ENCODE measurements around the gene TYMS. TPM values are rescaled to one million over a fixed set of nuclear protein-coding genes. Genes with fewer than 3 reads are reported as not detected.

TYMS gene
- total RNA-seq, 1 experiment from 2014 or later = 202 TPM

GRCh38 chr18:679516-679915 is 22.1 kb downstream of the TYMS start:
- H3K4me3 ChIP-seq (ENCODE audit: low read depth in 2 of 2, low read length in 2 of 2) = no peak overlapping the region
- BruUV-seq (replicated peaks) = no TSS peak
- no peaks in the 10 kb centered on the region for H3K27me3 ChIP-seq (ENCODE audit: control insufficient read depth, insufficient read depth, low read length)
- H3K4me1 ChIP-seq (ENCODE audit: control insufficient read depth, insufficient read depth, low read length) = no peaks in the 10 kb centered on the region
- in situ Hi-C loops (cut with HindIII; ENCODE audit: low pct_unique_long_range_greater_than_20kb, low sequenced_read_pairs) = no loop called here
- ChIA-PET CTCF (no interaction called here), POLR2A (no interaction called here)
- intact Hi-C loops (cut with micrococcal nuclease; ENCODE audit: unreplicated experiment) = no loop called here
- H3K9me3 ChIP-seq (ENCODE audit: control insufficient read depth, insufficient read depth, low read depth, low read length) = no peaks in the 10 kb centered on the region
- no peak overlapping the region for H3K27ac ChIP-seq (ENCODE audit: low read length)
- TF ChIP-seq REST (IDR thresholded peaks at IDR 0.05; ENCODE audit: insufficient read depth in 1 of 2, low read depth in 2 of 2, low read length in 1 of 2) (no peak), POLR2AphosphoS5 (IDR thresholded peaks at IDR 0.05; ENCODE audit: low read depth, low read length) (no peak), CTCF (IDR thresholded peaks at IDR 0.05) (no peak), SIN3A (IDR thresholded peaks at IDR 0.05; ENCODE audit: borderline replicate concordance, insufficient read depth, low read depth, low read length) (no peak), TCF7L2 (IDR thresholded peaks at IDR 0.05; ENCODE audit: low read depth, low read length) (no peak)
- DNase-seq (ENCODE audit: low read depth, low spot score) (no peak), ATAC-seq (no peak)
- H3K36me3 ChIP-seq (ENCODE audit: control insufficient read depth, insufficient read depth, low read length) = no peaks in the 10 kb centered on the region; the same call in none of the 2 replicates

DNA sequence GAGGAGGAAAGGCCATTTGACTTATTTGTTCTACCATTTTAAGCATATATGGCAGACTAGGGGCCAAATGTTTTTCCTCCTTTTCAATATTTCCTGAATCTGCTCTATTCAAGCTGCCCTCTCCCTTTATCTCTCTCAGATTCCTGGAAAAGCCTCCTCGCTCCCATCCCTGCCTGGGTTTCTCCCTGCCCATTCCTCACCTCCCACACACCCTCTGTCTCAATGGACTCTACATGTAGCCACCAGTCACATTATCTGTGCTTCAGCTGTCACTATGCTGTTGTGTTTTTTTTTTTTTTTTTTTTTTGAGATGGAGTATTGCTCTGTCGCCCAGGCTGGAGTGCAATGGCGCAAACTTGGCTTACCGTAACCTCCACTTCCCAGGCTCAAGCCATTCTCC is 22.9 kb downstream of the TYMS start:
- ChIA-PET POLR2A (no interaction called here), CTCF (no interaction called here)
- intact Hi-C loops (cut with micrococcal nuclease; ENCODE audit: unreplicated experiment) = no loop called here
- no TSS peak for BruUV-seq (replicated peaks)
- Histone ChIP-seq H3K4me3 (ENCODE audit: low read depth in 2 of 2, low read length in 2 of 2) (no peak overlapping the region), H3K27ac (ENCODE audit: low read length) (no peak overlapping the region), H3K9me3 (ENCODE audit: control insufficient read depth, insufficient read depth, low read depth, low read length) (no peaks in the 10 kb centered on the region), H3K4me1 (ENCODE audit: control insufficient read depth, insufficient read depth, low read length) (no peaks in the 10 kb centered on the region), H3K36me3 (ENCODE audit: control insufficient read depth, insufficient read depth, low read length) (no peaks in the 10 kb centered on the region; the same call in none of the 2 replicates), H3K27me3 (ENCODE audit: control insufficient read depth, insufficient read depth, low read length) (no peaks in the 10 kb centered on the region)
- ATAC-seq = no peak
- TF ChIP-seq SIN3A (IDR thresholded peaks at IDR 0.05; ENCODE audit: borderline replicate concordance, insufficient read depth, low read depth, low read length) (no peak), TCF7L2 (IDR thresholded peaks at IDR 0.05; ENCODE audit: low read depth, low read length) (no peak), POLR2AphosphoS5 (IDR thresholded peaks at IDR 0.05; ENCODE audit: low read depth, low read length) (no peak), REST (IDR thresholded peaks at IDR 0.05; ENCODE audit: insufficient read depth in 1 of 2, low read depth in 2 of 2, low read length in 1 of 2) (no peak), CTCF (IDR thresholded peaks at IDR 0.05) (no peak)
- in situ Hi-C loops (cut with HindIII; ENCODE audit: low pct_unique_long_range_greater_than_20kb, low sequenced_read_pairs) = no loop called here
- no peak for DNase-seq (ENCODE audit: low read depth, low spot score)

Data from Panc1 (cell line).